ENCODE measurements around the gene LY9. TPM values are rescaled to one million over a fixed set of nuclear protein-coding genes. Genes with fewer than 3 reads are reported as not detected.

LY9 gene
- total RNA-seq, 3 donors from 2014 or later, result 1.3 to 2.5 (median 2.3) TPM

DNA sequence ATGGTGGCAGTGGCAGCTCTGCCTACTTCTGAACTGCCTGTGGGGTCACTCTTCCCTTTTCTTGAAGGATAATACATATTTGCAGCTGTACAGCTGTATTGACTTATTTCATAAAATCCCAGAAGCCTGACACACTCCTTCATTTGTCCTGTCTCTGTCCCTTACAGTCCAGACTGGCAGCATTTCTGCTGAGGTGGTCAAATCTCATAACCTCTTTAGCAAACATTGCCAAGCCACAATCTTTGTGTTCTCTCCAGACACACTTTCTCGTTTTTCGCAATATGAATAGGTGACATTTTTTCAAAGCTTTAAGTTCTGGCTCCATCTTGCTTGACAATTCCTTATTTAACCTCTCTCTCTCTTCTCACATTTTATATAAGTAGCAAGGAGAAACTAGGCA is 15.2 kb downstream of the LY9 start:
- intact Hi-C loops (cut with DNase I, micrococcal nuclease), result no loop called here
- Histone ChIP-seq H3K9me3 (peaks cover 6% of the 10 kb centered on the region), H3K4me3 (no peak overlapping the region), H3K4me1 (ENCODE audit: low read depth) (no peaks in the 10 kb centered on the region), H3K36me3 (ENCODE audit: low read depth) (no peaks in the 10 kb centered on the region)
- TF ChIP-seq, protein P1, sequence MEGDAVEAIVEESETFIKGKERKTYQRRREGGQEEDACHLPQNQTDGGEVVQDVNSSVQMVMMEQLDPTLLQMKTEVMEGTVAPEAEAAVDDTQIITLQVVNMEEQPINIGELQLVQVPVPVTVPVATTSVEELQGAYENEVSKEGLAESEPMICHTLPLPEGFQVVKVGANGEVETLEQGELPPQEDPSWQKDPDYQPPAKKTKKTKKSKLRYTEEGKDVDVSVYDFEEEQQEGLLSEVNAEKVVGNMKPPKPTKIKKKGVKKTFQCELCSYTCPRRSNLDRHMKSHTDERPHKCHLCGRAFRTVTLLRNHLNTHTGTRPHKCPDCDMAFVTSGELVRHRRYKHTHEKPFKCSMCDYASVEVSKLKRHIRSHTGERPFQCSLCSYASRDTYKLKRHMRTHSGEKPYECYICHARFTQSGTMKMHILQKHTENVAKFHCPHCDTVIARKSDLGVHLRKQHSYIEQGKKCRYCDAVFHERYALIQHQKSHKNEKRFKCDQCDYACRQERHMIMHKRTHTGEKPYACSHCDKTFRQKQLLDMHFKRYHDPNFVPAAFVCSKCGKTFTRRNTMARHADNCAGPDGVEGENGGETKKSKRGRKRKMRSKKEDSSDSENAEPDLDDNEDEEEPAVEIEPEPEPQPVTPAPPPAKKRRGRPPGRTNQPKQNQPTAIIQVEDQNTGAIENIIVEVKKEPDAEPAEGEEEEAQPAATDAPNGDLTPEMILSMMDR (IDR thresholded peaks at IDR 0.05), result no peak
- DNase-seq (no peak), ATAC-seq (no peak)

DNA sequence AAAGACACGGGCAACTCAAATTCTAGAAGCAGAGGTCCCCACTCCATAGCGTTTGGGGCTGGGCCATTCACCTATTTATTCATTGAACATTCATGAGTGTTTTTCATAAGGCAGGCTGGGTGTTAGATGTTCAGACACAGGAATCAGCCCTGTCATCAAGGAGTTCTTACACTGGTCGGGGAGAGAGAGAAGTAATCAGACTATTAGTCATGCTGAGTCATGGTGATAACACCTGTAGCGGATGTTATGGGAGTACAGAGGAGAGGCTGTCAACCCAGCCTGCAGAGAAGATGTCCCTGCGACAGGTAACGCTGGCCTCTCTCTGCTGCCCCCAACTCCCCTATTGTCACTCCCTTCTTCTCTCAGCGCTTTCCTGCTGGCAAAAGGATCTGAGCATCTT is 17.2 kb downstream of the LY9 start:
- no peaks in the 10 kb centered on the region for H3K36me3 ChIP-seq (ENCODE audit: low read depth)
- peak; percentile 69 for ATAC-seq
- TF ChIP-seq, protein P1 (IDR thresholded peaks at IDR 0.05), result no peak
- DNase-seq, result no peak
- H3K9me3 ChIP-seq, result no peaks in the 10 kb centered on the region
- intact Hi-C loops (cut with DNase I, micrococcal nuclease), result no loop called here
- no peaks in the 10 kb centered on the region for H3K4me1 ChIP-seq (ENCODE audit: low read depth)
- H3K4me3 ChIP-seq, result no peak overlapping the region

DNA sequence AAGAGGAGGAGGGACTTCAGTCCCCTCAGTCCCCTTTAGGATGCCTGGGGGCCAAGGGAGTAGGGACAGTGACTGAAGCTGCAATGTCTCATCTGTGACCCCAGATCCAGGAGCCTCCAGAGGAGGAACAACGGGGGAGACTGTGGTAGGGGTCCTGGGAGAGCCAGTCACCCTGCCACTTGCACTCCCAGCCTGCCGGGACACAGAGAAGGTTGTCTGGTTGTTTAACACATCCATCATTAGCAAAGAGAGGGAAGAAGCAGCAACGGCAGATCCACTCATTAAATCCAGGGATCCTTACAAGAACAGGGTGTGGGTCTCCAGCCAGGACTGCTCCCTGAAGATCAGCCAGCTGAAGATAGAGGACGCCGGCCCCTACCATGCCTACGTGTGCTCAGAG is 18.3 kb downstream of the LY9 start:
- Histone ChIP-seq H3K36me3 (ENCODE audit: low read depth) (no peaks in the 10 kb centered on the region), H3K9me3 (no peaks in the 10 kb centered on the region), H3K4me3 (no peak overlapping the region), H3K4me1 (ENCODE audit: low read depth) (no peaks in the 10 kb centered on the region)
- no peak for ATAC-seq
- intact Hi-C loops (cut with DNase I, micrococcal nuclease), result no loop called here
- TF ChIP-seq, protein P1 (IDR thresholded peaks at IDR 0.05), result no peak
- no peak for DNase-seq

DNA sequence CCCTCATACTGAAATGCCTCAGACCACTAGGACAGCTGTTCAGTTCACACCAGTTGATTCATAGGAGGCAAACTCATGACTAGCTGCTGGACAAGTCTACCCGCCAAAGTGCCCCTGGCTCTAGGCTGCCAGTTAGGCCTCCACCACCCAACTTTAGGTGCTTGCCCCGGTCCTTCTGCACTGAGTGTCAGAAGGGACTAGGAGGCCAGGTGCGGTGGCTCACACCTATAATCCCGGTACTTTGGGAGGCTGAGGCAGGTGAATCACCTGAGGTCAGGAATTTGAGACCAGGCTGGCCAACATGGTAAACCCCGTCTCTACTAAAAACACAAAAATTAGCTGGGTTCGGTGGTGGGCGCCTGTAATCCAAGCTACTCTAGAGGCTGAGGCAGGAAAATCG is 18.9 kb downstream of the LY9 start:
- intact Hi-C loops (cut with DNase I, micrococcal nuclease), result no loop called here
- DNase-seq (no peak), ATAC-seq (no peak)
- Histone ChIP-seq H3K9me3 (no peaks in the 10 kb centered on the region), H3K36me3 (ENCODE audit: low read depth) (no peaks in the 10 kb centered on the region), H3K4me1 (ENCODE audit: low read depth) (no peaks in the 10 kb centered on the region), H3K4me3 (no peak overlapping the region)
- TF ChIP-seq, protein P1 (IDR thresholded peaks at IDR 0.05), result no peak

DNA sequence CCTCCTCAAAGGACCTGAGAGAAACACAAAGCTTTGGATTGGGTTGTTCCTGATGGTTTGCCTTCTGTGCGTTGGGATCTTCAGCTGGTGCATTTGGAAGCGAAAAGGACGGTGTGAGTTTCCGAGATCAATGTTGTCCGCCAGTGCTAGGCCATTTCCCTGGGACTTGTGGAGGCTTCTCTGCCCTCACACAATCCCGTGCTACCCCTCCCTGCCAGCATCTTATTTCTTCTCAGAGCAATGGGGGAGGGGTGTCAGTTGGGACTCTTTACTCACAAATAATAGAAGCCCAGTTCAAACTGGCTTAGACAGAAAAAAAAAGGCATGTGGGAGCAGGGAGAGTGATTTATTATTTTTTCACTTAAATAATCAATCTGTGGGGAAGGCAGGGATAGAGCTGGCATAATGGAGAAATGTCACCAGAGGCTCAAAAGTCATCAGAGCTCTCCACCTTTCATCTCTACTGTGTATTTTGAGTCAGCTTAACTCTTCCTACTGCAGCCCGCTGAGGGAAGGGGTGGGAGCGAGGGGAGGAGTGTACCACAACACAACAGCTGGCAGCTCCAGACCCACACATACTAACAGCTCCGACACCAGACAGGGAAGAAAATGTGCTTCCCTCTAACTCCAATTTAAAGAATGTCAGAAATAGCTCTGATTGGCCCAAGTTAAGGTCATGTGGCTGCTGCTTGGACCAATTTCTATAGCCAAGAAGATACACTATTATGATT is 22.4 kb downstream of the LY9 start:
- TF ChIP-seq, protein P1 (IDR thresholded peaks at IDR 0.05), result no peak
- intact Hi-C loops (cut with DNase I, micrococcal nuclease), result no loop called here

More for the DNA sequence above, 22.4 kb downstream of the LY9 start:
- no peak for ATAC-seq
- no peak for DNase-seq
- no peaks in the 10 kb centered on the region for H3K36me3 ChIP-seq (ENCODE audit: low read depth)
- H3K9me3 ChIP-seq, result no peaks in the 10 kb centered on the region
- no peaks in the 10 kb centered on the region for H3K4me1 ChIP-seq (ENCODE audit: low read depth)
- no peak overlapping the region for H3K4me3 ChIP-seq
